ENCODE measurements around the gene NCBP2.

DNA sequence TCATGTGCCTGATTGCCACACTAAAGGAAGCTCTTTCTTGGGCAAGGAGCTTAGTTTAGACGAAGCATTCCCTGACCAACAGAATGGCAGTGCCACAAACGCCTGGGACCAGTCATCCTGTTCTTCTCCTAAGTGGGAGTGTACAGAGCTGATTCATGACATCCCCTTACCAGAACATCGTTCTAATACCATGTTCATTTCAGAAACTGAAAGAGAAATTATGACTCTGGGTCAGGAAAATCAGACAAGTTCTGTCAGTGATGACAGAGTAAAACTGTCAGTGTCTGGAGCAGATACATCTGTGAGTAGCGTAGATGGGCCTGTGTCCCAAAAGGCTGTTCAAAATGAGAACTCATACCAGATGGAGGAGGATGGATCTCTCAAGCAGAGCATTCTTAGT is 56.2 kb downstream of the NCBP2 start:
- TF ChIP-seq, protein P1, sequence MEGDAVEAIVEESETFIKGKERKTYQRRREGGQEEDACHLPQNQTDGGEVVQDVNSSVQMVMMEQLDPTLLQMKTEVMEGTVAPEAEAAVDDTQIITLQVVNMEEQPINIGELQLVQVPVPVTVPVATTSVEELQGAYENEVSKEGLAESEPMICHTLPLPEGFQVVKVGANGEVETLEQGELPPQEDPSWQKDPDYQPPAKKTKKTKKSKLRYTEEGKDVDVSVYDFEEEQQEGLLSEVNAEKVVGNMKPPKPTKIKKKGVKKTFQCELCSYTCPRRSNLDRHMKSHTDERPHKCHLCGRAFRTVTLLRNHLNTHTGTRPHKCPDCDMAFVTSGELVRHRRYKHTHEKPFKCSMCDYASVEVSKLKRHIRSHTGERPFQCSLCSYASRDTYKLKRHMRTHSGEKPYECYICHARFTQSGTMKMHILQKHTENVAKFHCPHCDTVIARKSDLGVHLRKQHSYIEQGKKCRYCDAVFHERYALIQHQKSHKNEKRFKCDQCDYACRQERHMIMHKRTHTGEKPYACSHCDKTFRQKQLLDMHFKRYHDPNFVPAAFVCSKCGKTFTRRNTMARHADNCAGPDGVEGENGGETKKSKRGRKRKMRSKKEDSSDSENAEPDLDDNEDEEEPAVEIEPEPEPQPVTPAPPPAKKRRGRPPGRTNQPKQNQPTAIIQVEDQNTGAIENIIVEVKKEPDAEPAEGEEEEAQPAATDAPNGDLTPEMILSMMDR (conservative IDR thresholded peaks at IDR 0.05; ENCODE audit: low read depth in 2 of 2): no peak
- TF ChIP-seq POLR2AphosphoS5 (IDR thresholded peaks at IDR 0.05; ENCODE audit: low read depth) (no peak), NANOG (IDR thresholded peaks at IDR 0.05; ENCODE audit: borderline replicate concordance) (no peak), CREB1 (CRISPR knock-in tag; IDR thresholded peaks at IDR 0.05; ENCODE audit: low read depth) (no peak)

All from GM23338 (cell line).